ENCODE results near the gene C10orf120.

C10orf120 gene

DNA sequence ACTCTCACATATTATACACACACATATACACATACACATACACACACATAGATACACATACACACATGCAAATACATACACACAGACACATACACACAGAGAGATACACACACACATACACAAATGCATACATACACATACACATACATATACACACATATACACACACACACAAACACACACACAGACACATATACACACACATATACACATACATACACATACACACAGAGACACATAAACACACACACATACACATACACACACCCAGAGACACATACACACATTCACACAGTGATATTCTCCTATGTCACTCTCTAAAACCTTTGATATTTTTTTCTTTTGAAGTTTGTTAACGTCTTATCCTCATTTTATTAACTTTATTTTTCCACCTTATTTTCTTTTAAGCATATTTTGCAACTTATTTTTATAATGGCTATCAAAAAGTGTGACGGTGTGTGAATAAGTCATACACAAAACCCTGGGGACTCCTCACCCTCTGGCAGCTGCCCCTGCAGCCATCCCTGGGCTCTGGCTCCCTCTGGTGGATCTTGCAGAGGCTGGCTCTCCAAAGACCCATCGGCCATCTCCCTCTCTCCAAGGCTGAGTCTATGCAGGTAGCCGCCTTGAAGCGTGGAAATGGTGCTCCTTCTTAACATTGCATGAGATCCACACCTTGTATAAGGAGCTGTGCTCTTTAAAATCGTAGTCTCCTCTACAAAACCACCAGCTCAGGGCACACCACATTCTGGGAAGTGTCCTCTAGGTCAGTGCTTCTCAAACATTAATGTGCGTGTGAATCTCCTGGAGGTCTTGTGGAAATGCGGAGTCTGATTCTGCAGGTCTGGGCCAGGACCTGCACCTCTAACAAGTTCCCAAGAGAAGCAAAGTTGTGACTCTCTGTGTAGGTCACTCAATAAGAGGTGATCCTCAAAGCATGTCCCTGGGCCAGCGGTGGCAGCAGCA lies 4.1 kb upstream of the C10orf120 start:
- DNase-seq = peak in 55 of 58 donors; percentile 5 to 82 (median 54)

DNA sequence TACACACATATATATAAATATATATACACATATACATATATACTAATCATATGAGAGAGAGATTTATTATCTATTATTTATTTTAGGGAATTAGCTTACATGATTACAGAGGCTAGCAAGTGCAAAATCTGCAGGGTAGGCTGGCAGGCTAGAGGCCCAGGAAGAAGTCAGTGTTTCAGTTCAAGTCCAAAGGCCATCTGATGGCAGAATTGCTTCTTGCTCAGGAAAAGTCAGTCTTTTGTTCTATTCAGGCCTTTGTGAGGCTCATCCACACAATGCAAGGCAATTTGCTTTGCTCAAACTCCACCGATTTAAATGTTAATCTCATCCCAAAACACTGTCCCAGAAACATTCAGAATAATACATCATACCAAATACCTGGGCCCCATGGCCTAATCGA lies 2.6 kb upstream of the C10orf120 start:
- peak in 10 of 58 donors; percentile 1 to 48 (median 8) for DNase-seq

DNA sequence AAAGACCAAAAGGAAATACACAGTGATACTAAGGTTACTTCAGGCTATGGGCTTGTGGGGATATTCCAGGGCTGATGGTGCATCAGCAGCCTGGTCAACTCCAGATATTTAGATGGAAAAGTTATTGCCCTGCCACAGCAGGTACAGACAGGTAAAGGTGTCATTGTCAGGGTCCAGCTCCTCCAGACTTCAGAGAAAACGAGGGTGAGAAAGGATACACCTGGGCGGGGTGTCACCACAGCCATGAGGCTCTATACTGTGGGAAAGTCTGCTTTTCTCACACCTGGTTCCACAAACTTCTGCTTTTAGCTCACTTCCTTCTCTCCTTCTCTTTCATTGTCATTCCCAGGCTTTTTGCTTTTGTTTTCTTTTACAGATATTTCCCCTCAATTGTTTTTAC lies 2.0 kb upstream of the C10orf120 start:
- DNase-seq = no peak

DNA sequence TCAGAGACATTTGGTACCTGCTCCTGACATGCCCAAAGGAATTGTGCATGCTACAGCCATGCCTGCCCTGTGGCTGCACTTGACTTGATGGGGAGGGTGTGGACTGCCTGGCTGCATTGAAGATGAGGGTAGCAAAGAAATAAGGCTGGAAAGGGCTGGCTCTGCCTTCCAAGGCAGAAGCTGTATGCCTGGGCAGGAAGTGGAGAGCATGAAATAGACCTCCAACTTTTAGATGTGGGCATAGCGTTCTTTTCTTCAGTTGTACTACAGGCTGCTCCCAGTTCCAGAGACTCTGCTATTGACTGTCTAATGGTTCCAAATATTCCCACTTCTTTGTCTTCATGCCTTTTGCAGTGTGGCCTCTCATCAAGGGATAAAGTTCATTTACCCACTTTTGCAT lies 3.0 kb downstream of the C10orf120 start:
- DNase-seq = no peak

DNA sequence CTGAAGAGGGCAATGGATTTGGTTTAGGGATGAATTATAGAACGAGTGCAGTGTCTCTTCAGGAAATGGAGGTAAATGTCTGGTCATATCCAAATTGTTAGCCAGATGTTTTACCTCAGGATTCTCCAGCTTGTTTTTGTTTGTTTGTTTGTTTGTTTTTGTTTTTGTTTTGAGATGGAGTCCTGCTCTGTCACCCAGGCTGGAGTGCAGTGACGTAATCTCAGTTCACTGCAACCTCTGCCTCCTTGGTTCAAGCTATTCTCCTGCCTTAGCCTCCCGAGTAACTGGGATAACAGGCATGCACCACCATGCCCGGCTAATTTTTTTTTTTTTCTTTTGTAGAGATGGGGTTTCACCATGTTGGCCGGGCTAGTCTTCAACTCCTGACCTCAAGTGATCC lies 6.9 kb downstream of the C10orf120 start:
- DNase-seq = no peak

DNA sequence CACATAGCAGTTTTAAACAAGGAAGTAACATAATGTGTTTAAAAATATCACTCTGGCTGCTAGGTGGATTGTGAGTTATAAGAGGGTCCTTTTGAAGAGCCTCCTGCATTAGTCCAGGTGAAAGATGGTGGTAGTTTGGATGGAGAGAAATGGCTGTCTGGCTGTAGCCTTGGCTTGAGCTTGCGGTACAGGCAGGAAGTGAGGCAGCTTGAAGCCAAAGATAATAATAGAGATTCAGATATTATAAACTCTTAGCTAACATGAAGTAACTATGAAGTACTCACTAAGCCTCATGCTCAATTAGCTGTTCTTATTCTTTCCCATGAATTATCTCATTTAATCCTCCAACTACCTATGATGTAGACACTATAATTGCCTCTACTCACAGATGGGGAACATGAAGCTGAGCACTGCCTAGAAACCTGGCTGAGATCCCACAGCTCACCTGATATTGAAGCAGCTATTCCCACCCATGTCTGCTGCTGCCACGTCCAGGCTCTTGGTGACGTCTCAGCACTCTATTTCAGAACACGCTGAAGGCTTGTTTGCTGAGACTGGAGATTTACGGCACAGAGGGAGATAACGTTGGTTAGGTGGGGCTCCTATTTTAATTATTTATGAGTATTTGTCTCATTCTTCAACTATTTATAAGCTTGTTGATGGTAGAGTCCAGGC lies 10.4 kb downstream of the C10orf120 start:
- no peak for DNase-seq

DNA sequence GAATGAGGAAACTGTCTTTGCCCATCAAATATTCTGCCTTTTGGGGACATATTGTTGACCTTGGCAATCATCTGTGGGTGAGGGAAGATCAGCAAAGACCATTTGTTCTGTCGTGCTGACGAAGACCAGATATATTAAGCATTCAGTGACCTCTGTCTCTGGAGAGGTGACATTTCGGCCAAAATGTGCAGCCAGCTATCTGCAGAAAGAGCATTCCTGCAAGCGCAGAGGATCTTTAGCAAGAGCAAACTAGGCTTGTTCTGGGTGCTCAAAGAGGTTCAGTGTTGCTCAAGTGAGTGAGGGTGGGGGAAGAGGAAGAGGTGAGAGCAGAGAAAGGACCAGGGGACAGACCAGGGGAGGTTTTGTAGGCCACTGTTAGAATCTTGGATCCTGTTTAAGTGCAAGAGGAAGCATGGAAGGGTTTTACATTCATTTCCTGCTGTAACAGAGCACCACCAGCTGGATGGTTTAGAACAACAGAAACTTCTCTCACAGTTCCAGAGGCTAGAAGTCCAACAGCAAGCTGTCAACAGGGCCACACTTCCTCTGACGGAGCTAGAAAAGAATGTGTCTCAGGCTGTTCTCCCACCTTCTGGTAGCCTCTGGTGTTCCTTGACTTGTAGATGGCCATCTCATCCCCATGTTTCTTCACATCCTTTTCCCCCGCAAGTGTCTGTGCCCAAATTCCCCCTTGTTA lies 11.2 kb downstream of the C10orf120 start:
- peak in 6 of 58 donors; percentile 1 to 12 (median 7) for DNase-seq

DNA sequence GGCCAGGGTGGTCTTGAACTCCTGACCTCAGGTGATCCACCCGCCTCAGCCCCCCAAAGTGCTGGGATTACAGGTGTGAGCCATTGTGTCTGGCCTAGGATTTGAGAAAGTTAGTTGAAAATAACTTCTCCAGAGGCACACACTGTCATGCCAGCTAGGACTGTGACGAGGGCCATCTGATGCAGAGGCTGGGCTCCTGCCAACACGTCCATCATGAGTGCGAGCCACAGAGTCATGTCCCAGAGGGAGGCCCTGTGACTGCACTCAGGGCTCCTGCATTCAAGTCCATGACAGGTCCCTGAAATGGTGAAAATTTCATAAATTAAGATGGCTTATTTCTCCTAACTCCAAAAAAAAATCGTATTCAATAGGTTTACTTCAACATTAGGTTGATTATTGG lies 17.1 kb downstream of the C10orf120 start:
- DNase-seq = no peak

DNA sequence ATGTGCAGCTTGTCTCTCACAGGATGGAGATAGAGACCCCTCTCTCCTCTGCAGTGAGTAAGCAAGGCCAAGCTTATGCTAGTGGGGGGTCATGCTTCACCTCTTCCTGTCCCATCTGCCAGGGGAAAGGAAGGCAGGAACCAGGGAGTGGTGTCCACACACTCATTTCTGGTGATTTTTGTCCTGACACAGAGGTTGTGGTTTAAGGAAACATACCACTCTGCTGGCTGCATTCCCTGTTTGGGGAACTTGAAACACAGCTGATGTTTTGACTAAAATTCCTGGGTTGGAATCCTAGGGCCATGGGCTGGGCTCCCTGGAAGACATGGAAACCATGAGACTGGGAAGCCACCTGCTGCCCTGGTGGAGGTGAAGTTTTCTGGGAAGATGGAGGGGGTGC lies 21.4 kb downstream of the C10orf120 start:
- DNase-seq = no peak

DNA sequence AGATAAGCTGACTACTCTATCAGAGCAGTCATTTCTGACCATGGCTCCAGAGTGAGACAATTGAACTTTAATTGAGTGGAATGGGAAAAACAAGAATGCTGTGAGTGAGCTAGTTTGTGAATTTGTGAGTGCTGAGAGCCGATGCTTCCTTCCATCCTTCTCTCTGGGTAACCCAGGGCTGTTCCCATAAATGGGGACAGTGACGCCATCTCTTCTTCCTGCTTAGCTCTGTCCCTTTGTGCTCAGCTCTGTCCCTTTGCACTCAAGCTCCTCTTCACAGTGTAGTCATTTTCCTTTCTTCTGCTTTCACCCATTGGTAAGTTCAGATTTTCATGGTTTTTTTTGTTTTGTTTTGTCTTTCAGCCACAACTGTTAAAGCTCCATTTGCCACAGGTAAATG lies 24.4 kb downstream of the C10orf120 start:
- no peak for DNase-seq

DNA sequence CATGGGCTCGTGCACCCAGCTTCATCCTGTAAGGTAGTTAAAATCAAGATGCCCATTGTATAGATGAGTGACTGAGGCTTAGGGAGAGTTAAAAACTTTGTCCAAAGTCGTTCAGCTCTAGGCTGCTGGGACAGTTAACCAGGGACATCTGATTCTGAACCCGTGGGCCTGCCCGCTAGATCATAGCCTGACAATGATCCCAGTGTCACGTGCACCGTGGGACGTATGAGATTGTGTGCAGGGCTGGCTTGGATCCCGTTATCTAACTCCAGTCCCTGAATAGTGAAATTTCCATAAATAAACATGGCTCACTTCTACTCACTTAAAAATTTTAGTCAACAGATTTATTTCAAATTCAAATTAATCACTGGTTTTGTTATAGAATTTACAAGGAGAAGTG lies 24.9 kb downstream of the C10orf120 start:
- peak in 12 of 58 donors; percentile 2 to 57 (median 9) for DNase-seq

DNA sequence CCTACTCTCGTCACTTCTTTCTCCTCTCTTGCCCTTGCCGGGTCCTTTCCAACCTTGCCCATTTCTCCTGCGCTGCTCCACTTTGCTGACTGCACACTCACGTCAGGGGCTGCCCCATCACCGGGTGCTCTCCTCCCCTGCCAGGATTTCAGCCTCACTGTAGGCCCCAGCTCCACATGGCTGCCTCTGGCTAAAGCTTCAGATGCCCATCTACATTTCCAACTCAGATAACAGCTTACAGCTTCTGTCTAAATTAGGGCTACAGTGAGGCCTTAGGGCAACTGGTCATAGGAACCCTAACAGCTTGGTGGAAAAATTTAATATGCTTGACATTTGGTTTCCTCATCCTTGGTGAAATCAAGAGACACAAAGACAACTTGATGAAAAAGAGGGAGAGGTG lies 25.9 kb downstream of the C10orf120 start:
- DNase-seq = no peak

DNA sequence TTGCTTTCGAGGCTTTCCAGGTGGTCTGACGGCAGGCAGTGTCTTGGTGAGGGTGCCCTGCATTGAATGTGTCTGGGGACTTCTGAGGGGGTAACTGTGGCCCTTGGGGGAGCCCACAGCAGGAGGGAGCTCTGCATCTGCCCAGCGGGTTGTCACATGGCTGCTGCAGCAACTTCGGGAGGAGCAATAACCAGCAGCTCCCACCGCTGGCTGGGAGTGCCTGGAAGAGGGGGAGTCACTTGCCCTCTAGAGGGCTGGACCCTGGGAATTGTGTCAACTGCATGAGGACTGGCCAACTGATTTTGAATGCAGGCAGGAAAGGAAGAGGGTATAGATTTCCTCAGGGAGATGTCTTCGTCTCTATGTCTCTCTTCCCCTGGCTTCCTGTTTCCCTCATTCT lies 26.4 kb downstream of the C10orf120 start:
- DNase-seq = no peak

DNA sequence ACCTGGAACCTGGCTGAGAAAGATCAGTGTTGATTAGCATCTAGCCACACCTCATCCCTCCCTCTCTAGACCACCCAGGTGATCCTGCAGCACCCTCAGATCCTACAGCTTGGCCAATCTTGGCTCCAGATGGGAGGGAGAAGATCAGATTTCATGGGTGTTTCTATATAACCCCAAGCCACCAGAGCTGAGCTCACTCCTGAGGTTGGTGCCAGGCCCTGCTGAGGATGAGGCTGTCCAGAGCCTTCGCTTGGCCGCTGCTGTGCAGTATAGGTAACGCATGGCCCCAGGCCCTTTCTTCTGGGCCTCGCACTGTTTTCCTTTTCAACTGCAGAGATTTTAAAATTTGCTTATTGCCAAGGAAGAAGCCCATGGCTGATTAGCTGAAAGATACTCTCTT lies 27.0 kb downstream of the C10orf120 start:
- no peak for DNase-seq

DNA sequence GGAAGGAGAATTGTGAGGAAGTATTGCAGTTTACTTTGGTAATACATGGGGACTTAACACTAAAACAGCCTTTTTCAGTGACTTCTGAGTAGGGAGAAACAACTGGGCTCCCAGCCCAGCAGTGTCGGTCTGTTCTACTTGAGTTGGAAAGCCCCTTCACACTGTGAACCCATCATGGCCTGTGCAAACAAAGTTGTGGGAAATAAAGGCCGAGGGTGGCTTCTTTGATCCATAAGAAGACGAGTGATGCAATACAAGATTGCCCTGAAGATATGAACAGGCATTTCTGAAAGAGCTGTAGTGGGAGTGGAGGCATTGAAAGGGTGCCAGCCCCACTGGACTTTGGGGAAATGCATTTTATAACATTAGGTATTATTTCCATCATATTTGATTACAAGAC lies 28.3 kb downstream of the C10orf120 start:
- no peak for DNase-seq

DNA sequence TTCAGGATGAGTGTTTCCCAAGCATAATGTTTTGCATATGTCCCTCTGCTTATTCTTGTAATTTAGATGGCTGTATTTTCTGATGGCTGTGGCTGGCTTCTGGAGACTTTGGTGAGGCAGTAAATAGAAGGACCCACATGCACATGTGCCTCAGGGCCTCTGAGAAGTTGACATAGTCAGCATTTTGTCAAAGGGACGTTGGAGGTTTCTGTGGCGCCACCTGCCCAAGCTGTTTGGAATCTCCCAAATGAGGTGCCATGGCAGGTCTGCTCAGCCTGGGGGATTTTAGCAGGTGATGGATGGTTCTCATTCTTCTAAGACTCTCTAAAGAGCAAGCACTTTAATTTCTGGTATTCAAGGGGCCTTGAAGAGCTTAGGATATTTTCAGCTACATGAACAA lies 29.8 kb downstream of the C10orf120 start:
- DNase-seq = no peak

DNA sequence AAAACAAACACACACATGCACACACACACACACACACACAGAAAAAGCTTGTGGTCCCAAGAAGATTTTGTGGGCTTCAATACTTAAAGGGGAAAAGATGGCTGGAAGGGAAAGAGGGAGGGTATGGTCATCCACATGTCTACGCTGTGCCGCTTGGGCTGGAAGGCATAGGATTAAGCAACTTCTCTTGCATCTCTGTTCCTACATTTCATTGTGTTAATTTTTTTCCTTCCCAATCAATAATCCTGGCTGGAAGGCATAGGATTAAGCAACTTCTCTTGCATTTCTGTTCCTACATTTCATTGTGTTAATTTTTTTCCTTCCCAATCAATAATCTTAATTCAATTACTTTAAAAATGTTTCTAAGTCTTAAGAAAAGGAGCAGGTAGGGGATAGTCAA lies 30.6 kb downstream of the C10orf120 start:
- DNase-seq = no peak

DNA sequence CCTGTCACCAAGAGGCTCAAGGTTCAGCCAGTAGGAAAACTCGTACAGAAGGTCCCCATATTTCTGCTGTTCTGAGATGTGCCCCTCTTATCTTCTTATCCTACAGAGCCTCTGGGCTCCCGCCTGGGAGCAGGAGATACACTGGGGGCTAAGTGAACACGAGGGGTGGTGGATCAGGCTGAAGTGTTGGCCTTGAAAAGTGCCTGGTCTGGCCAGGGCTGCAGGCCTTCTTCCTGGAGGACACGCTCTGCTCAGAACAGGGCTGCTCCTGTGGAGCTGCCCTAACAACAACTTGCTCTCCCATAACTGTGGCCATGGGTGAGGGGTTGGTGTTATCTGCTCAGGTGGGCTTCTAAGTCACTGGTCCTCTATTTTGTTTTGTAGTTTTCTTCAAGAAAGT lies 33.7 kb downstream of the C10orf120 start:
- DNase-seq = no peak

DNA sequence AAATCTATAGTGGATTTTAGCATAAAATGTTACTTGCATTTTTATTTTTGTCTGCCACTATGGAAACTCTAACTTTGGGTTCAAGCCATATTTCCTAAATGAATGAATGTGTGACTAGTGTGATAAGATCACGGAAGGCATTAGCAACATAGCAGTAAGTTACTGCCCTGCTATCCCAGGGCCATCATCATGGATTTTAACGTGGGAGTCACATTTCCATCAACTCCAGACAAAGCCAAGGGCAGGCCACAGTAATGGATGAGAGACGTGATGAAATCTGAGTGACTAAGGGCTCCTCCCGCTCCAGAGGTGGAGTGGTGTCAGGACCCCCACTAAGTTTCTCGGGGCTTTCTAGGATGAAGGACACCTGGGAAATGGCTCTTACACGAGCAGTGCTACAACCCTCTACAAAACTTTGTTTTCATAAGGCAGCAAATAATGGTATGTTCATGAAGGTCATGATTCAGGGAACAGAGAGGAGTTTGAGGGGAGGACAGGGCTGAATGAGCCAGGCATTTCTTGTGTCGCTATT lies 34.3 kb downstream of the C10orf120 start:
- no peak for DNase-seq

DNA sequence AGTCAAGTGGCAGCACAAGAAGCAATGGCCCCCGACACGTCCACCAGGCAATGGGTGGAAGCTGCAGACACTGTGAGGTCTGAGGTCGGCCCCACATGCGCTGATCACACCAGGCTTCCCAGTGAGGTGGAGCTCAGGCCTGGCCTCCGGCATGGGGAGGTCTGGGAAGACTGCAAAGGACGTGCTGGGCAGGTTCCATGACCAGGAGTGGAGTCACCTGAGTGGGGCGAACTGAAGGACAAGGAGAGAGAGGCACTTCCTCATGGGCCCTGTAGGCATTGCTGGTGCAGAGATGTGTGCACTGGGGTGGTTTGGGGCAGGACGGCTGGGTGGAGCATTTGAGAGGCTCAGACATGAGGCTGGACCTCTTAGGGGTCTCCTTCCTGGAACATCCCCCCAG lies 35.1 kb downstream of the C10orf120 start:
- DNase-seq = no peak

DNA sequence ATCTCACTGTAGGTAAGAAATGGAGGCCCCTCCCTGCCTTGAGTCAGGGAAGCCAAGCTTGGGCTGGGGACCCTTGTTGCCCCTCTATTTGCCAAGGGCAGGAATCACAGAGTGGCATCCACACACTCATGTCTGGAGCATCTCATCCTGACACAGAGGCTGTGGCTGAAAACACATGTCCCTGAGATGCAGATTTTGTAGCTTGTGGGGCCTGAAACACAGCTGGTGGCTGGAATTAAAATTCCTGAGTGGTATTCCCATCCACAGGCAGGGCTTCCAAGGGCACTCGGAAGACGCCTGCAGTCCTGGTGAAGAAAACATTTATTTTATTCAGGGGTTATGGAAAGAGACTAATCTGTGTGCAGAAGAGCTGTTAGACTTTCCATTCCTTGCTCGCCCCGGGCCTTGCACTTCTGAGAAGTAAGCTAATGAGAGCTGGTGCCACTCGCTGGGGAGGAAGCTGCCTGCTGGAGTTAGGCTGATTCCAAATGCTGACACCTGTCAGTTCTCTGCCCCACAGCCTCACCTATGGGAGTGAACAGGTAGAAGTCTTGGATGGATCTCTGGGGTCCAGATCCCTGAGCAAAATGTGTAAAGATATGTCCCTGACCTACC lies 36.0 kb downstream of the C10orf120 start:
- DNase-seq = no peak
